Medulla oblongata (tissue), 1 donor: ENCODE results near the gene AMOT.

Source experiments
- DNase-seq: peaks from one replicate; pipeline ENCODE4 v3.0.0-alpha.2; 2015; ENCODE audit errors: extremely low spot score

Gene AMOT

DNA sequence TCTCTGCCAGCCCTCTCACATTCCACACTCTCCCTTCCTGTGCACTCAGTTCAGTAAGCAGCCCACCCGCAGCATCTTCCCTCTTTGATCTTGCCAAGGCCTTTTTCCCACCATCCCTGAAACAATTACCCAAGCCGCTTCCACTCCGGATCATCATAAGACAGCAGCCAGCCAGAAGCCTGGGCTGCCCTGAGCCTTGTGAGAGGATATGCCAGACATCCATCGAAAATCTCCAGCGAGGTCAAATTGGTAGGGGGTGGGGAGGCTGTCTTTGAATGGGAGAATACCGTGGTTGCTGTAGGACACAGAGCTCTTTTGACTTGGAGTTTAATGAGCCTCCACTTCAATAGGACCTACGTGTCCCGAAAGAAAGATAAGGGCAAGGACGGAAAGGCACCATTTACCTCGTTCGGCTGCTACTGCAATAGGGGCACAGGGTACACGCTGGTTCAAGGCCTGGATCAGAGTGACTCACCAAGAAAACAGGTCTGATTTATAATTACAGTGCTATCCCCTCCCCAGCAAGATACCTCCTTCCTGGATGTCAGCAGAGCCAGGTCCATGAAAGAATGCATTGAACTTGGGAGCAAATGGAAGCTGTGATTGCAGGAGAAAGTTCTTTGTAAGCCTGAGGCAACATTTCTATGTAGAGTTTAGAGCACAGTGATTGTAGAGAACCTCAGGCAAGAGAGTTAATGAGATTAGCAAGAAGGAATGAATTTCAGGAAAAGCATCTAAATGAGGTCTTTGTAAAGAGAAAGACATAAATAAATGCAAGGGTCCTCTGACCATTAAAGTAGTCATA, 39.5 kb downstream of the AMOT start:
- DNase-seq, result no peak

DNA sequence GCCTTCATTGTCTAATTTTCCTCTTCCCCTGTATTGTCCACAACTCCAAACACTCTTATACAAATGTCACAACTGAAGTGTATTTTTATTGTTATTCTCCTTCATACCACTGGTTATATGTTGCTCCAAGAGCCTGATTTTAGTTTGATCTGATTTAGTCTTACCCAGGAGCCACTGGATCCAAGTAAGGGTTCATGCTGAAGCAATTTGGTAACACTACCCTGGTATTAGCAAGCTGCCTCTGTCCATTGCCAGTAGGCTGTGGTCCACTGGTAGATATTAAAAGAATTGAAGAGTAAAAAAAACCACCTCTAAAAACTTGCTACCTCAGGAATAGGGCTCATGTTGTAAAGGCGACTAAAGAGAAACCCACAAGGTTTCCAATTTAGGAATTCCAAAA, 41.2 kb downstream of the AMOT start:
- DNase-seq, result no peak

DNA sequence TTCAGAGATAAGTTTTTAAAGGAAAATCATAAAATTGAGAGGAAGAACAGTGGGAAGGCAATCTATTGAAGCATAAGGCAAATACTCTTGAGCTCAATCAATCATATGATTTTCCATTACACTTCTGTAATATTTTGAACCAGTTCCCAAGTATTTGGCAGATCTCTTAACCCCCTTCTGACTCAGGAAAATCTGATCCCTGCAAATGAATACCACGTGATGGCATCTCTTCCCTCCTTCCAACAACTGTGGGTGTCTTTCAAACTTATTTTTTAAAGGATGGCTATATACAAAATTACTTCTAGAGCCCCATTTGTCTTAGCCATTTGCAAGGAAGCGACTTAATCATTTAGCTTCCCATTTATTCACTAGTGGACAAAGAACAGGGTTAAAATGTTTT, 41.9 kb downstream of the AMOT start:
- DNase-seq, result no peak

DNA sequence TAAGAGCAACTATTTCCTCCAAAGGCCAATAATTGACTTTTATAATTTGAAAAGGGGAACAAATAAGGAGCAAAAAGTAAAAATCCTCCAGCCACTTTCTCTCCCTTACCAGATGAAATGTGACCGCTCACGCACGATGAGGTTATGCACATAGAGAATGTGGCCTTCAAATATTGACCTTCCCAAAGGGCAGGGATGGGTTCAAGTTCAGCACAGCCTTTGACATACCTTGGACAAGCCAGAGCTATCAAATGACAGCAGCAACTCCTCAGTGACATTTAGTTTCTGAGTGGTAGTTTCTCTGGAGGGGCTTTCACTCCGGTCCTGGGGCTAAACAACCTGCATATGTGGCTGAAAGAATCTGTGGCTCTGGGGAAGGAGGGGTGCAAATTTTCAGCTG, 50.7 kb downstream of the AMOT start:
- DNase-seq, result no peak

DNA sequence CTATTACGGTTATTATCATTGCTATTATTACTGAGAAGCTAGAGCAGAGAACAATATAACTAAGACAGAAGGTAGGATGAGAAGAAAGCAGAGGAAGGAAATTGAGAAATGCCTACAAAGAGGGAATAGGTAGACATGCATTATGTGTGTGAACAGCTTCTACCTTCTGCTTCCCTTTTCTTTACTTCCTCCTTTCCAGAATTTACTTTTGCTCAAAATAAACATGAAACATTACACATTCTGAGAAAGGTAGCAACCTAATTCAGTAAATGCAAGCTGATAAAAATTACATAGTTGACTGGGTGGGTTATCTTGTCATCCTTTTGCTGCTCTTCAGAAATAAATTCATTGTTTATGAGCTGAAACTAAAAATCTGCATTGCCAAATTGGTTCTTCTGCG, 54.6 kb downstream of the AMOT start:
- no peak for DNase-seq

DNA sequence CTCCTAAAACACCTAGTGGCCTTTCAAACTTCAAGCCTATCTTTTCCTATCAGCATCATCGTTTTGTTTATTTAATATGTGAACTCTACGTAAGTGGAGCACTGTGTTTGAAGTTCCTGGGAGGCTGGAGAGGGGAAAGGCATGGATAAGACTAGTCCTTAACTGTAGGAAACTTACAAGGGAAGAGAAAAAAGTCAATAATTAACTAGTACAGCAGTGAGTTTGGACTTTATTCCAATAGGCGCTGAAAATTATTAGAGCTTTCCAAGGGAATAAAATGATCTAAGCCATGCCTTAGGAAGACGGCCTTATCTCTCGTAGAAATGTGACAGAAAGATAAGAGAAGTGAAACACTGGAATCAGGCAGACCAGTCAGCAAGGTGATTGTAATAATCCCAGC, 55.3 kb downstream of the AMOT start:
- no peak for DNase-seq

DNA sequence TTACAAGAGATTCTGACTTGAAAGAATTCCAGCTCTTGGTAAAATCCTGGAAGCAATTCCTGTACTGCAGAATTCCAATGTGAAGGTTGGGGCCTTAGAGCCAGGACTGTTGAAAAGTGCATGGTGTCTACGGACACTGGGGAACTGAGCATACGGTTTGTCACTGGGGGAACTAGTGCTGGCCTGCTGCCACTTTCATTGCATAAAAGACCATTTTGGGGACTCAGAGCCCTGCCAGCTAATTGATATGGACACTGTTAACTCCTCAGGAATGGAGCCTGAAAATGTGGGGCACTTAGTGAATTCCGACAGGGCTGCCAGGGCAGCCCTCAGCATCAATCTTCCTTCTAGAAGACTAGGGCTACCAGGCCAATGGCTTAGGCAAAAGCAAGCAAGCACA, 55.9 kb downstream of the AMOT start:
- peak; percentile 54 for DNase-seq

DNA sequence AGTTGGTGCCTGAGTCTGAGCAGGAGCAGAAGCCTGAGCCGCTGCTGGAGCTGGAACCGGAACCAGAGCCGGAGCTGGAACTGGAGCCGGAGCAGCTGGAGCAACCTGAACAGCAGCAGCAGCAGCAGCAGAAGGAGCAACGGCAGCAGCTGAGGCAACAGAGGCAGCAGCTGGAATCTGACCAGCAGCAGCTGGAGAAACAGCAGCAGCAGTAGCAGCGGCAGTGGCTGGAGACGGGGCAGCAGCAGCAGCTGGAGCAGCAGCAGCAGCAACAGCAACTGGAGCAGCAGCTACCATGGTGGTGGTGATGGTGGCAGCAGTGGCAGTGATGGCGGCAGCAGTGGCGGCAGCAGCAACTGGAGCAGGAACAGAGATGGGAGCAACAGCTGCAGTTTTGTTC, 61.5 kb downstream of the AMOT start:
- no peak for DNase-seq

DNA sequence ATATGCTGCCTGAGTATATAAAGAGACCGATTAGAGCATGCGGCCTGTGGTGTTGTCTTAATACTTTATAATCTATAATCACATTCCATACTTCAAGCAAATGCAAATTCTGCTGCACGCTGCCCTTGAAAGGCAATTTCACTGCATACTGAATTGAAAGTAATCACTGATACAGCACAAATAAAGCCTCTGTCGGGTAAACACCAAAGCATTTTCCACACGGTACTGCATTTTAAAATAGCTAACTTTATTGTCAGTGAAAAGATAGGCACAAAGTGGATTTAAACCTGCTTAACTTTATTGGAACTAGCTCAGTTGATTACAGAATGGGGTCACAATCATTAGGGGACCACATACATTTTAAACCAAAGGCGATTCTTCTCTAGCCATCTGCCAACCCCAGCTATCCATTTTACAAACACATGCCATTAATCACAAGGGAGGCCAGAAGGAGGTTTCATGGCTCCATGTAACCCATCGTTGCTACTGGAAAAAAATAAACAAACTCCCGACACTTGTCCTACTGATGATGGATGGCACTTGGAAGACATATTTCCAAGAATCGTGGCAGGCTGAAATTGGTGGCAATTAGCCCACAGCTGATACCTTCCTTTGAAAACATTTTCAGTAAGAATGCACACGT, 65.9 kb downstream of the AMOT start:
- DNase-seq, result no peak

DNA sequence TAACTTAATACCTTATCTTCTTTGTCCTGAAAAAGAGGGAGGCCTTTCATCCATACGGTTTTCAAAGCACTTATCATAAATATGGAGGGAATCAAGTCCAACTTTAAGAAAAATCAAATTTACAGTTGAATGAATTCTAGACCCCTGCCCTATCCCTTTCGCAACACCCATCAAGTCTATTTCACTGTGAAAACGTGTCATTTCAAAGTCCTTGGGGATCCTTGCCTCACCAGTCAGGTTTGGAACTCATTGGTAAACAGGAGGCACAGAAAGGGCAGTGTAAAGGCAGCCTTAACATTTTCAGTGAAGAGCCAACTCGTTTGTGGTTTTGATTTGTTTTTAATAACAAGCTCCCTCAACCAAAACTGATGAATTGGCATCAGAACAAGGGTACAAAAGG, 66.5 kb downstream of the AMOT start:
- DNase-seq, result no peak

DNA sequence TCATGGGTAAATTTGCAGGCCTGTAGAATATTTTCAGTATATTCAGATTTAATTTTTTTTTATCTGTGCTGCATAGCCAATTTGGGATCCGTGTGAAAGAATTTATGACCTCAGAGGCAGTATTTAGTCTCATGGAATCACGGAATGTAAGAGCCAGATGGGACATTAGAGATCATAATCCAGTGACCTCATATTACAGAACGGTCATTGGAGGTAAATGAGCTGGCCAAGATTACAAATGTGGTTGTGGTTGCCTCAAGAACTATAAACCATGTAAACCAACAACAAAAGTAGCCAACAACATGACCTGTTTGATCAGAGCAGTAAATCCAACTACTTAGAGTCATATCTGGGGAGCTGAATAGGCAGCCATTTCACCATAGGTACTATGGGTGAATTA, 71.6 kb downstream of the AMOT start:
- no peak for DNase-seq

DNA sequence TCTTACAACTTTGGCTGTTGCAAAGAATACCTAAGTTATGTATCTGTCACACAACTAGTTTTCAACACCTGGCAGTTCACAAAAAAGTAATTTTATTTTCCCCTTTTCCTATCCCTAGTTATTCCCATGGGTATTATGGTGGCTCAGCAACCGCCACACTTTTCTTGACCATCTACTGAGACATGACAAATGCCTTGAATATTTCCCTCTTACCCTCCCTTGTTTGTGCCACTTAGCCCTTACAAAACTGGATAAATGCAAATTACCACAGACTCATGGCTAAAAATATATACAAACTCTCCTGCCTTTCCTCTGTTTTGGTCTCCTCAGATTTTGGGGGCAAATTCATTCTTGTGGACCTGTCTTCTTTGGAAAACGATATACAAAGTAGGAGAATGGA, 72.1 kb downstream of the AMOT start:
- no peak for DNase-seq

DNA sequence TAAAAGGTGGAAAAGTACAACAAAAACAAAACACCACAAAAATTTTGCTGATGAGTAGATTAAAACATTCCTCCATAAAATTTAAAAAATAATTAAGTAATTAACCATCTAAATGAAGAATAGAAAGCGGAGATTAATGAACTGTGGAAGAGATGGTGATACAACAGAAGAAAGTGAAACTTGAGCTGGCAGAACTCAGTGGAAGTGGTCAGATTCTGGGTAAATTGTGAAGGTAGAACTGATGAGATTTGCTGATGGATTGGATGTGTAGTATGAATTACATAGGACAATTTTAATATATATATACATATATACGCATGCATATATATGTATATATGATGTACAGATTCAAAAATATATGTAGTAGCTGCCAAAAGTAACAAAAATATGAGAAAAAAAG, 73.9 kb downstream of the AMOT start:
- no peak for DNase-seq

DNA sequence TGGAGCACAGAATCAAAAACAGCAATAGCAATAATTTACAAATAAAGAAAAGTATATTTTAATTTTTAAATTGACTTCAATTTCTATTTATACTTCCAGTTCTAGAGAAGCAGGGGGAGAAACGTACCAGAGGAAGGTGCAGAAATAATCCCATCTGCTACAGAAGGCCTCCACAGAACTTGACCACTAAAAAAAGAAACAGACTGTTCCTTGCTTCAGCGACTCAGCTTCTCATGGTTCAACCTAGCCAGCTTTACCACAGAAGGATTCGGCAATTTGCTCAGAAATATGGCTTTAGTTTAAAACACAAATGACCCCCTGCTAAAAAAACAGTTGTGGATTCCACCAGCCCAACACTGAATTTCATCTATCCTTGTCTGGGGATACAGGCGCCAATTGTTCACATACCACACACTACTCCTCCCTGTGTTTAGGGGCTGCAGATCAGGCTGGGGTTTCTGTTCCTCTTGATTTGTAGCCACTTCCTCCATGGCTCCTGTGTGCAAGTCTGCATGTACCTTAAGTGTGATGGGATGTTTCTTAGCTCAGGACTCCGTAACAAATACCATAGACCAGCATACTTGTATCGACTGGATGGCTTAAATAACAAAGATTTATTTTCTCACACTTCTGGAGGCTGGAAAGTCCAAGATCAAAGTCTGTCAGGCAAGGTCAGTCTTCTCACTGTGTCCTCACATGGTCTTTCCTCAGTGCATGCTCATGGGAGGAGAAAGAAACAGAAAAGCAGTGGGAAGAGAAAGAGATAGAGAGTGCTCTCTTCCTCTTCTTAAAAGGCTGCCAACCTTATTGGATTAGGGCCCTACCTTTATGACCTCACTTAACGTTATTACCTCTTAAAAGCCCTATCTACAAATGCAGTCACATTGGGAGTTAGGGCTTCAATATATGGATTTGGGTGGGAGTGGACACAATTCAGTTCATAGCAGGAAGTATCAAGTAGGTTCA, 79.1 kb downstream of the AMOT start:
- peak; percentile 43 for DNase-seq

DNA sequence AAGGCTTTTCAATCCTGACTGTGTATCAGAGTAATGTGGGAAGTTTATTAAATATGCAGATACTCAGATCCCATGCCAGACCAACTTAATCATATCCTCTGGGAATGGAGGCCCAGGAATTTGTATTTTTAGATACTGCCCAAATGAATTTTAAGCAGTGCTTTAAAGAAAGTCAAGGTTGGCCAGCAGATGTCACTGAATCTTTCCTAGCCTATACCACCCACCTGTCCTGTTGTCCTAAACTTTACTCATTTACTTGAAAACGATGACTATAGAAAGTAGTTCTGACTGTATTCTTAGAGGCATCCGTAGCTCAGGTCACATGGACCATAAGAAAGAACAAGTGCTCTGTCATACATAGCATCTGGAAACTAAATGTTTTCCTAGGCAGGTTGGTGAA, 79.9 kb downstream of the AMOT start:
- no peak for DNase-seq

DNA sequence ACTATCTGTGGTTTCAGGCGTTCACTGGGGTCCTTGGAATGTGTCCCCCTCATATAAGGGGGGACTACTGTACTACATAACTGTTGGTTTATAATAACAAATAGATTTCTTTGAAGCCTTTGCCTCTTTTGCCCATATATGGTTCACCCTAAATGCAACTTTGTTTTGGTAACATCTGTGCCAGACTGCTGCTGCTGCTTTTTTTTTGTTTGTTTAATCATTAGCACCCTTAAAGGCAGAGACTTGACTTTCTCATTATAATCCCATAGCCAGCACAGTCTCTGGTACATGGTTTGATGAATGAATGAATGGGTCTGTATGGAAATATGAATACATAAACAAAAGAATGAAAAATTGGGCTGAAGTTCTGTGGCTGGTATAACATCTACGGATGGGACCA, 80.7 kb downstream of the AMOT start:
- no peak for DNase-seq

DNA sequence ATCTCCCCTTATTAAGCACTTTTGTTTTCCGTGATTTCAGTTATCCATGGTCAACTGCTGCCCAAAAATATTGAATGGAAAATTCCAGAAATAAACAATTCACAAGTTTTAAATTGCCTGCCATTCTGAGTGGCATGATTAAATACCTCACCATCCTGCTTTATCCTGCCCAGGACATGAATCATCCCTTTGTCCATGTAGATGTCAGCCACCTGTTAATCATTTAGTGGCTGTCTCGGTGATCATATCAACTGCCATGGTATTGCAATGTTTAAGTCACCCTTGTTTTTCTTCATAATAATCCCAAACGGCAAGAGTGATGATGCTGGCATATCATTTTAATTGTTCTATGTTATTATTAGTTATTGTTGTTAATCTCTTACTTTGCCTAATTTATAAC, 81.1 kb downstream of the AMOT start:
- DNase-seq, result no peak

DNA sequence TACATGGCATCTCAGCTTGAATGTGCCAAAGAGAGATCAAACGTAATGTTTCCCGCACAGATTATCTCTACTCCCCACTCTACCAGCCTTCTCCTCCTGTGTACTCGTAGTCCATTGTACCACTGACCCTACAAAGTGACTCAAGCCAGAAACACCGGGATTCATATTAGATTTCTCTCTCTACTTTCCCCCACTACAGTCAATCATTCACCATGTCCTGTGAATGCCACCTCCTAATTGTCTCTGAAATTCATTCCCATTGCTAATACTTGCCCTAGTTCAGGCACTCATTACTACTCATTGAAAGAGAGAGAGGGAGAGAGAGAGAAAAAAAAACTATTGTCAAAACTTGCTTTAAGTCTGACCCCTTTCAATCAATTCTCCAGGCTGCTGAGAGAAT, 82.7 kb downstream of the AMOT start:
- no peak for DNase-seq

DNA sequence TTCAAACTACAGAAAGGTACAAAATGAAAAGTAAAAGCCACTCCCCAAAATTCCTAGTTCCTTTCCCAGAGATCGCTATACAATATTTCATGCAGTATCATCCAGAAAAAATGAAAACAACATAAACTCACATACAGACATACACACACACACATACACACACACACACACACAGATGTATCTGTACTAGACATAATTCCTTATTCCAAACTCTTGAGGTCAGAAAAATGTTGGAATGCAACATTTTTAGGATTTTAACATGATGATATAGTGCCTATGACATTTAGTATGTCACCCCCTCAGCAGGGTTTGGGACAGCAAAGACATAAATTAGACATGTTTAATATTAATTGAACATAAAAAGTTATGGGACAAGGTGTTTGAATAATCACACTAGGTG, 87.5 kb downstream of the AMOT start:
- DNase-seq, result no peak

DNA sequence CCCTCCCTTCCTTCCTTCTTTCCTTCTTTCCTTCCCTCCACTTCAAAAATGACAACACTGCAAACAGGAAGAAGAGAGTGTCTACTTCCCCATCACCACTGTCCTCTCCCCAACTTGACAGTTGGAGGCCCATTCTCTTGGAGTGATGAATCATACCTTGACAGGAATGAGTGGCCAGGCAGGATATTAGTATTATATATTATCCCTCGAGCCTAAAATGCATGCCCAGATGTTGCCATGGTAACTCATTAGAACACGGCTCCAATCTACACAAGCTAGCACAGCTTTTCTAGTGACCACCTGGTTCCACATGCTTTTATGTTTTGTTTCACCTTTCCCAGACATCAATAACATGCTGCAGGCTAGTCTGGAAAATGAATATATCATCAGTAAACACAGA, 89.6 kb downstream of the AMOT start:
- no peak for DNase-seq

DNA sequence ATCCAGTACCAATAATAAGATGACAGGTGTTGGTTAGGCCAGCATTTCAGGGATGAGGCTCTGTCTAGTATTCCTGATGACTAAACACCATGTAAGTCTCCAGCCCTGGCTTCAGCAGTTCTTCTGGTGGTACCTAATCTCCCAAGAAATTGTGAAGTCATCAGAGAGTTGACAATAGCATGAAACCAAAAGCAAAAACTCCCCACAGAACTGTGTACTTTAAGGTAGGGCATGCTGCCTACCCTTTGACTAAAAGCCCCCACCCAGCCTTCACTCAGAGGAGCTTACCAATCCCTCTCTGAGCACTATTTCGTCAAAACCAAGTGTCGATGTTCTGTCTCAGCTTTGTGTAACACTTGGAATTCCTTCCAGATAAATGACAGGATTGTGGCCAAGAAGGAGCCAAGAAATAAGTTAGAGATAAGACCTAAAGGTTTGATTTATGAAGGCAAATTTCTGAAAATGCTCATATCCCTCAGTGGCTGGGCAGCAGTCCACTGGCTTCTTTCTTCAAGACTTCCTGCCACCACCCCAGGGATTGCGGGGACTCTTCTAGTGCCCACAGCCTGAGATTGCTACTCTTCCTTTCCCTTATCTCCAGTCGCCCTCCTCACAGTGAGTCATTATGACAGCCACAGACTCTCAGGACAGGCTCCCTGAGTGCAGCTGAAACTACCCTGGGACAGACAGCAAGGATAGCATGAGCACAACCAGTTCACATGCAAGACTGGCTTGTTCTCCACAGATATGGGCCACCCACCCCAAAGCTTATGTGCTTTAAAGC, 93.6 kb downstream of the AMOT start:
- no peak for DNase-seq
